ENCODE measurements around the gene LY6G6F. TPM values are rescaled to one million over a fixed set of nuclear protein-coding genes. Genes with fewer than 3 reads are reported as not detected.

LY6G6F gene
- total RNA-seq, 6 experiments from 2014 or later: not detected

GRCh38 chr6:31711233-31711632 is 4.6 kb downstream of the LY6G6F start:
- TF ChIP-seq CTCF (IDR thresholded peaks at IDR 0.05): no peak
- no peak overlapping the region for H3K4me3 Mint-ChIP-seq
- peaks cover 28% of the 10 kb centered on the region for H3K27me3 Mint-ChIP-seq (ENCODE audit: insufficient read depth)
- H3K36me3 Mint-ChIP-seq (ENCODE audit: low read depth): no peaks in the 10 kb centered on the region
- H3K27ac Mint-ChIP-seq: no peak overlapping the region
- no peaks in the 10 kb centered on the region for H3K4me1 Mint-ChIP-seq (ENCODE audit: low read depth)
- no peak for DNase-seq
- no peaks in the 10 kb centered on the region for H3K9me3 Mint-ChIP-seq

GRCh38 chr6:31712296-31712695 is 5.6 kb downstream of the LY6G6F start:
- no peaks in the 10 kb centered on the region for H3K4me1 Mint-ChIP-seq (ENCODE audit: low read depth)
- no peaks in the 10 kb centered on the region for H3K36me3 Mint-ChIP-seq (ENCODE audit: low read depth)
- no peak overlapping the region for H3K27ac Mint-ChIP-seq
- H3K4me3 Mint-ChIP-seq: no peak overlapping the region
- no peaks in the 10 kb centered on the region for H3K9me3 Mint-ChIP-seq
- peak; percentile 43; the same call in 1 of the 2 replicates for TF ChIP-seq CTCF (IDR thresholded peaks at IDR 0.05)
- peaks cover 28% of the 10 kb centered on the region for H3K27me3 Mint-ChIP-seq (ENCODE audit: insufficient read depth)
- DNase-seq: no peak

- Mint-ChIP-seq H3K27me3 (ENCODE audit: insufficient read depth) (peaks cover 25% of the 10 kb centered on the region), H3K4me1 (ENCODE audit: low read depth) (no peaks in the 10 kb centered on the region), H3K27ac (no peak overlapping the region), H3K36me3 (ENCODE audit: low read depth) (no peaks in the 10 kb centered on the region), H3K9me3 (no peaks in the 10 kb centered on the region), H3K4me3 (no peak overlapping the region)
- no peak for DNase-seq
- TF ChIP-seq CTCF (IDR thresholded peaks at IDR 0.05): no peak
Measured at GRCh38 chr6:31713465-31713864, 6.8 kb downstream of the LY6G6F start.

- no peak for DNase-seq
- Mint-ChIP-seq H3K4me3 (no peak overlapping the region), H3K27me3 (ENCODE audit: insufficient read depth) (peaks cover 23% of the 10 kb centered on the region), H3K27ac (no peak overlapping the region), H3K9me3 (no peaks in the 10 kb centered on the region), H3K36me3 (ENCODE audit: low read depth) (no peaks in the 10 kb centered on the region), H3K4me1 (ENCODE audit: low read depth) (no peaks in the 10 kb centered on the region)
- TF ChIP-seq CTCF (IDR thresholded peaks at IDR 0.05): no peak
Measured at GRCh38 chr6:31713991-31714684, 7.5 kb downstream of the LY6G6F start.

GRCh38 chr6:31715022-31715958 is 8.6 kb downstream of the LY6G6F start, which contains the start of gene LY6G6D:
LY6G6D (plus strand) TSS chr6:31715348; CDS start chr6:31715356, 8 bp downstream.
- DNase-seq: no peak
- Mint-ChIP-seq H3K36me3 (ENCODE audit: low read depth) (no peaks in the 10 kb centered on the region), H3K9me3 (no peaks in the 10 kb centered on the region), H3K4me3 (no peak within 1 kb of the TSS), H3K4me1 (ENCODE audit: low read depth) (no peaks in the 10 kb centered on the region), H3K27me3 (ENCODE audit: insufficient read depth) (peaks cover 23% of the 10 kb centered on the region), H3K27ac (no peak within 1 kb of the TSS)
- TF ChIP-seq CTCF (IDR thresholded peaks at IDR 0.05): no peak

All from HFFc6 (cell line).